Measurements from ENCODE around the gene ICAM1.

The ICAM1 gene

DNA sequence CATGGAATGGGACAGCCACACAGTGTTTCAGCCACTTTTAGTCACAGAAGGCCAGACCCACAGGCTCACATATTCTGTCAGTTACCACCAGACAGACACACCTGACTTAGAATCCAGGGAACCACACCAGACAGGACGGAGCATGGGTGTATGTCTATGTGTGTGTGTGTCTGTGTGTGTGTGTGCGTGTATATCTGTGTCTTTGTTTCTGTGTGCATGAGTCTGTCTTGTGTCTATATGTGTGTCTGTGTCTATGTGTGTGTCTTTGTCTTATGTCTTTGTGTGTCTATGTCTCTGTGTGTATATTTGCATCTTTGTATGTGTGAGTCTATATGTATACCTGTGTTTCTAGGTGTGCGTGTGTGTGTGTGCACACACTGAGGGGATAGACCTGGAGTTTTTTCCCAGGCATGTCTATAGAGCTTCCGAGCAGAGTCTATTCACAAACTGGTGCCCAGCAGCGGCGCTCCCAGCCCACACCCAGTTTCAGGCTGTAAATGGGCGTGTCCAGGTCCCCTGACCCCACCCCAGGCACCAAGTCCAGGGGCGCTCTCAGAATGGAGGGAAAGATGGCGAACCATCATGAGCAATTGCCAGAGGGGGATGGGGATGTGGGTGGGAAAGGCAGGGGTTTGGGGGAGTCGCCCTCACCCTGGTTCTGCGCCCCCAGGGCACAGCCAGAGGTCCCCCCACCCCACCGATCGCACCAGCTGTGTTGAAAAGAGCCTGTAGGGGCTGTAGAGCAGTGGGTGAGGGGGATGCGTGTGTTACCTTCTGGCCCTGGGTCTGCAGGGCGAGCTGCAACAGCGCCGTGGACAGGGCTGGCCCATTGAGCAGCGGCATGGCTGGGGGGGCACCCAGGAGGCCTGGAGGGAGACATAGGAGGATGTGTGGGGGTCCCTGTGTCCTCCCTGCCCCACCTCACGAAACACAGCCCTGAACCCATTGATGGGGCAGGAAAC lies 51.2 kb downstream of the ICAM1 start:
- no peak for DNase-seq (ENCODE audit: low spot score)

DNA sequence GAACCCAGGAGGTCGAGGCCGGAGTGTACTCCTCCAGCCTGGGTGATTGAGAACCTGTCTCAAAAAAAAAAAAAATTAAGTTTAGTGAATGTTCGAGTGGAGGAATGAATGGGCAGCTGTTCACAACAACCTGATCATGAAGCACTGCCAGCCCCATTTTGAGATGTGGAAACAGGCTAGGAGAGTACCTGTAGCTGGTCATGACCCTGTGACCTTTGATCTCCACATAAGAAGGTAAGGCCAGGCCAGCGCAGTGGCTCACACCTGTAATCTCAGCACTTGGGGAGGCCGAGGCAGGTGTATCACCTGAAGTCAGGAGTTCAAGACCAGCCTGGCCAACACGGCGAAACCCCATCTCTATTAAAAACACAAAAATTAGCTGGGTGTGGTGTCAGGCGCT lies 54.8 kb downstream of the ICAM1 start:
- no peak for DNase-seq (ENCODE audit: low spot score)

DNA sequence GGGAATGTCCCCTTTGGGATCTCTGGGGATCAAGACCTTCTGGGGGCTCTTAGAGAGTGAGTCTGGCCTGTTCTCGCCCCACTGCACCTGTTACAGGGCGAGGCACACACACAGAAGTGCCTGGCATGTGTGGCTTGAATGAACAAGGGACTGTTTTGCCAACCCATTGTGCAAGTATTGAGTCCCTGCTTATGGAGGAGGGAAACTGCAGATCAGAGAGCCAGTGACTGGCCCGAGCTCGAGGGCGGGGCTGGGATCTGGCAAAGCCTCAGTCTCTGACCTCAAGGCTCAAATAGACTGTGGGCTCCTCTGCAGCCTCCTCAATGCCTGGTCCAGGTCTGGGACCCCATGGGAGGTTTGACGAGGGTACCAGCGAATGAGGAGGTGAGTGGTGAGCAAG lies 56.9 kb downstream of the ICAM1 start:
- DNase-seq (ENCODE audit: low spot score): no peak

DNA sequence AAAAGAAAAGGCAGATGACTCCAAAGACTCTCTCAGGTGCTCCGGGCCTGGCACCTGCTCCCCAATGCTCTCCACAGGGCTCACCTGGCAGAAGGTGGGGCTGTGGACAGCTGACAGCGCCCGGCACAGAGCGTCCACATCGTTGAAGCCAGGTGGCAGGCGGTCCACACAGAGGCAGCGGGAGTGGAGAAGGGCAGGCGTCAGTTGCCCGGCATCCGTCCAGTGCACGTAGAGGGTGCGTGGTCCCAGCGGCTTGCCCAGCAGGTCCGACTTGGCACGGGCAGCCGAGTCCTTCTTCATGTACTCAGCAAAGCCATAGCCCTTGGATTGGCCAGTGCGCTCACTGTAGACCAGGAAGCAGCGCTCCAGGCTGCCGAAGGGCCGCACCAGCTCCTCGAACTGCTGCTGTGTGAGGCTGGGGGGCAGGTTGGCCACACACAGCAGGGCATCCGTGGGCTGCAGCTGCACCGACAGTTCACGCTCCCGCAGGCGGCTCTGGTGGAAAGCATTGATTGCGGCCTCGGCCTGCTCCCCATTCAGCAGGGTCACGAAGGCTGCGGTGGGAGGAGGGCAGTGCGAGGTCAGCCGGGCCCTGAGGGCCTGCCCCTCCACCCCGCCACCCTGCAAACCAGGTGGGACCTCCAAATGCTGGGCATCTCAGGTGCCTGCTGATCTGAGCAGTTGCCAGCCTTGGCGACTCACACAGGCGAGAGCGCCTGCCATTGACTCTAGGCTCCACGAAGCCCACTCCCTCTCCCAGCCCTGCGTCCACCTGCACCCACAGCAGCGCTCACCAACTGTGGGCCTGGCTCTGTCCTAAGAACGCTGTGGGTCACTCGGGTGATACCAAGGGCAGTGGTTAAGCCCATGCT lies 57.9 kb downstream of the ICAM1 start:
- DNase-seq (ENCODE audit: low spot score): no peak

DNA sequence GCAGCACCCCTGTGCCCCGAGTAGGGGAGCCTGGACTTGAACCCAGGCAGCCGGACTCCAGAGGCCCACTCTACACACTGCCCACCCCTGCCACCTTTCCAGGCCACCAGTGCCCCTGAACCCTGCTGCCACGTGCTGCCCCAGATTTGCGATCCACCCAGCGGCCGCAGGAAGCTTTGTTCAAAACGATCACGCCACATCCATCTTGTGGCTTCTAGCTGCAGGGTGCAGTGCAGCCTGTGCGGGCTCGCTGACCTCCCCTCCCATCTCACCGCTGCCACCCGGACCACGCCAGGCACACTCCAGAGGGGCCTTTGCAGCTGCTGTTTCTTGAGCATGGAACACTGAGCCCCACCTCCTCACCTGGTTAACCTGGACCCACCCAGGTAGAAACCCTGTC lies 58.6 kb downstream of the ICAM1 start:
- DNase-seq (ENCODE audit: low spot score): no peak

DNA sequence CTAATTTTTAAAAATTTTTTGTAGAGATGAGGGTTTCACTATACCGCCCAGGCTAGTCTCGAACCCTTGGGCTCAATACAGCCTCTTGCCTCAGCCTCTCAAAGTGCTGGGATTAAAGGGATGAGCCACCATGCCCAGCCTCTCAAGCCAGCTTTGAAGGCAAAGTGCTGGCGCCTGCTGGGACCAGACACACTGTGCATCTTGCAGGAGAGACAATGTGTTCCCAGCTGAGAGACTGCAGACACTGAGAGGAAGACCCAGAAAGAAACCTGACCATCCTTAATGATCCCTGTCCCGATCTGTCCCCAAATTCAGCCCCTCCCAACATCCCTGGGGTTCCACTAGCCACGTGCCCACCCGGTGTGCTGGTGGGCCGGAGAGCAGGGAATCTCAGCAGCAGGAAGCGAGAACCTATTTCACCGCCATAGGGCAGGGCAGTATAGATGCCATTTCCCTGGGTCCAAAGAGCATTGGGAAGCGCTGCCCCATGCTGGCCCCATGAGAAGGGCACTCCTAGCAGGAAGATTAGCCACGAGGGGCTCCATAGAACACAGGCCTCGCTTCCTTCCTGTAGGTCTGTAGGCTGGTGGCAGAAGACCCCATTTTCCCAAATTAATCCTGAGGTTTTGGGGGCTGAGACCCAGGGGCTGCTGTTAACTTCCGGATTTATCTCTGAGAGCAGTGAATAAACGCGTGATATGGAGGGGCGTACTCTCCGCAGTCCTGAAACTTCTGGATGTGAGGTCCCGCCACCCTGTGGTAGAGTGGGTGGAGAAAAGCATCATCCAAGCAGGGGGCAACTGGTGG lies 61.4 kb downstream of the ICAM1 start:
- no peak for DNase-seq (ENCODE audit: low spot score)

DNA sequence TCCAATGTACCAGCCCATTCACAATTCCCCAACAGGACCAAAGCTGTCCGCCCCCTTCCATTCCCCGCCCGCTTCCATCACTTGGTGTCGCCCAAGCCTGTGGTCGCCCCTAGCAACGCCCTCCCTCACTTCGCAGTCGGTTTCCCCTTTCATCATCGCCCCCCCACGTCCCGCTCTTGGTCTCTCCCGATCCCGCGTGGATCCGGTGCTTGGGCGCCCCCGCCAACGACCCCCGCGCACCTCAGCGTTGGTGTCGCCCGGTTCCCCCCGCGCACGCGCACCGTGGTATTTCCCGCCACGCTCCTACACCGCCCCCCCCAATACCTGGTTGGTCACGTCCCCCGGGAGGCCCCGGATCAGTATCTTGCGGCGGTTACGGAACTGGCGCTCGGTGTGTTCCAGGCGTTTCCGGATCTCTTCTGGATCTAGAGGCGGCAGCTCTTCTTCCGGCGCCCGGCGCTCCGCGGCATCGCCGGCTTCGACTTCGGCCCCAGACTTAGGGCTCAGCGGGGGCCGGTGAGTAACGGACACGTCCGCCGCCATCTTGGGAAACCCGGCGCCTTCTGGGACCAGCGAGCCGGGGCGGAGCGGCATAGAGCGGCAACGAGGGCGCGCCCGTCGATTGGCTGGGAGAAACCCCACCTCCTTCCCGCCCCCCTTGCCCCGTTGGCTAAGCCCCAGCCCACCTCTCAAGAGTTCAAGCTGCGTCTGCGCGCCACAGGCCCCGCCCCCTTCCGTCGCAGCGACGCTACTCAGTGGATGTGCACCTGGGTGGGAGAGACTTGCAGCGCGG lies 62.2 kb downstream of the ICAM1 start, which contains the start of gene RAVER1:
RAVER1 (minus strand) TSS at position 565 of the 793 bp plus-strand sequence; CDS start at position 543, 22 bp downstream.
- DNase-seq (ENCODE audit: low spot score): peak; percentile 95

DNA sequence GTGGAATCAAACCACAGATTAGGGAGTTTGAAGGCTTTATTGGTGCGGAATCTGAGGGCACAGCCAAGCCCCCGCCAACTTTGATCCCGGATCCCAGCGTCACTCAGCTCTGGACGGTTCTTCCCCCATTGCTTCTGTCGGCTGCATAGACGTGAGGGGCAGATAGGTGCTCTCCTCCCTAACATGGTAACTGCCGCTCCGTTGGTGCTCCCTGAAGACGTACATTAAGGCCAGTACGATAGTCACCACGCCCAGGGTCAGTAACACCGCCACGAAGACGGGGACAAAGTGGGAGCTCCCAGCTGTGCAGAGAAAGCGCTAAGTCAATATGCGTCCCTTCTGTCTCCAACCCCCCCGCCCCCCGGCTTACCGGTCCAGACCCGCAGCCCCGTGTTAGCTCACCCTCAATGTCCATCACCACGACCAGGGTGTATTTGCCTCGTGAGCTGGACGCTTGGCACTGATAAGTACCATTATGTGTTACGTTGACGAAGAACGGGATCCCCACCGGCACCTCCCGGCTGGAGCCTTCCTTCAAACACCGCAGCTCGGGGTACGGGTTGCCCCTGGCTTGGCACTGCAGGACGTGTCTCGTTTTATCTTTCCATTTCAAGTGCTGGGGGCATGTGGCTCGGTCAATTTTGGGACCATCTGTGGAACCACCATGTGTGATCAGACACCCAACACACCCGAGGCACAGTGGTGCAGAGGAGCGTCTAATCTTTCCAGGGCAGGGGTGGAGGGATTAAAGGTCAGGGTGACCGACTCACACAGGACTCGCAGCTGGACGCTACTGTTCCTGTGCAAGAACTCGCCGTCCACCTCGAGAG lies 63.1 kb downstream of the ICAM1 start:
- no peak for DNase-seq (ENCODE audit: low spot score)

DNA sequence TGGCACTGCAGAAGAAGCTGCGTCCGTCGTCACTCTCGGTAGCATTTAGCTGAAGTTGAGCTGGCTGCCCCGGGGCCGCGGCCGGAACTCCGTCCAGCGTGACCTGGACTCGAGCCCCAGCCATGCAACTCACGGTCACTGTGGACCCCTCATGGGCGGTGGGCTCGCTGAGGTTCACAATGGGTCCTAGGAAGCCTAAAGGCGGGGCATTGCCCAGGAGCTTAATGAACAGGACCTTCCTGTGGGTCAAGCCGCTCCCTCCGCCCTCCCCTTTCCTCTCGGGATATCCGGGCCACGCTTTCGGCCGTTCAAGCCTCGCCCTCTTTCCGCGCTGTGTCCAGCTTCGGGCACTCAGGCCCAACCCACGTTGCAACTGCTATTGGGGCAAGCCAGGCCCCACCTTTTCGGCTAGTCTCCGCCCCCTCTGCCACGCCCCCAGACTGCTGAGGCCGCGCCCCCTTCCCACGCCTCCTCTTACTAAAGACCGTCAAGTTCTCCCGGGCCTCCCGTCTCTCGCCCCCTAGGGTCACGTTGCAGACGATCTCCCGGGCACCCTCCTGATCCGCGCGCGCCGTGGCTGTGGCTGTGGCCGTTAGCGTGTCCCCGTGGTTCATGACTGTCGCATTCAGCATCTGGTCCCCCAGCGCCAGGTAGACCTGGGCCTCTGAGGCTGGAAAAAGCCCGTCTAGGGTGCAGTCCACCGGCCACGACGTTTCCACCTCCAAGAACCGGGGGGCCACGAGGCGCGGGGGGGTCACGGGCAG lies 63.9 kb downstream of the ICAM1 start:
- peak; percentile 45 for DNase-seq (ENCODE audit: low spot score)

DNA sequence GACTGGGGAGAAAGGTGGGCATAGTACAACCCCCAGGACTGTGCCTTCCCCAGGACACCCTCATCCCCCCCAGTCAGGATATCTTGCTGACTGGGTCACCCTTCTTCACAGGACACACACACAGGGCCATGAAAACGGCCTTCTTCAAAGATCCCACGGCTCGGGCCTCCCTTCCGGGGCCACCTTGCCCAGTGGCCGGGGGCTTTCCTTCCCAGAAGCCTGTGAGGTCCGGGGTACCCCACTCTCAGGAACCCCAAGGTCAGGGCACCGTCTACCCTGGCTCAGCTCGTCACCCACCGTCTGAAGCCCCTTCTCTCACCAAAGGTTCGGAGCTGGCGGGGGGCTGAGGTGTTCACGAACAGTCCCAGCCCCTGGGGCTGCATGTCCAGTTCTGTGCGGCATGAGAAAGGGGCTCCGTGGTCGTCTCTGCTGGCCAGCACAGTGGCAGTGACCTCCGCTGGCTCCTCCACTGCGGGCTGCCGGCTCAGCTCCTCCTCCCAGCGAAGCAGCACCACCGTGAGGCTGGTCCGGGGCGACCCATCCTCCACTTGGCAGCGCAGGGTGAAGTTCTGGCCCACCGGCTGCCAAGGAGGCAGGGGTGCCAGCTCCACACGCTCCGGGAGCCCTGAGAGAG lies 64.5 kb downstream of the ICAM1 start:
- no peak for DNase-seq (ENCODE audit: low spot score)

All from pons (tissue), 1 donor.